Adipocyte (in vitro differentiated cells): ENCODE measurements around the gene CLMN.

ENCODE experiments used
- DNase-seq: peaks from one replicate; pipeline ENCODE4 v3.0.0-alpha.2; 2015; ENCODE audit warnings: low read depth
- H3K27me3 ChIP-seq: replicated peaks from 2 replicates; pipeline ENCODE4 v1.7.0; 2013; ENCODE audit warnings: mild to moderate bottlenecking, low read length, moderate library complexity; ENCODE audit not compliant: control insufficient read depth, insufficient read depth
- H3K36me3 ChIP-seq: 2 replicates; pipeline ENCODE4 v1.7.0; 2013; ENCODE audit warnings: low read length, mild to moderate bottlenecking, moderate library complexity; ENCODE audit not compliant: control insufficient read depth, insufficient read depth, severe bottlenecking
- H3K4me1 ChIP-seq: 2 replicates; pipeline ENCODE4 v1.7.0; 2013; ENCODE audit warnings: mild to moderate bottlenecking, low read length, moderate library complexity; ENCODE audit not compliant: control insufficient read depth, insufficient read depth
- H3K4me3 ChIP-seq: 2 replicates; pipeline ENCODE4 v1.7.0; 2013; ENCODE audit warnings: mild to moderate bottlenecking, low read length, moderate library complexity
- H3K9ac ChIP-seq: 2 replicates; pipeline ENCODE4 v1.7.0; 2013; ENCODE audit warnings: mild to moderate bottlenecking, low read length, moderate library complexity
- H3K9me3 ChIP-seq: 2 replicates; pipeline ENCODE4 v1.7.0; 2013; ENCODE audit warnings: mild to moderate bottlenecking, low read length, moderate library complexity; ENCODE audit not compliant: control insufficient read depth

CLMN gene

GRCh38 chr14:95318399-95319311 is 1.1 kb downstream of the CLMN start:
- Histone ChIP-seq H3K36me3 (no peaks in the 10 kb centered on the region), H3K4me1 (peaks cover 34% of the 10 kb centered on the region), H3K4me3 (peak overlapping the region; percentile 82), H3K27me3 (peaks cover 1% of the 10 kb centered on the region), H3K9ac (peak overlapping the region; percentile 81), H3K9me3 (no peaks in the 10 kb centered on the region)
- no peak for DNase-seq

GRCh38 chr14:95317817-95318343 is 1.8 kb downstream of the CLMN start:
- Histone ChIP-seq H3K4me3 (peak overlapping the region; percentile 82), H3K27me3 (no peaks in the 10 kb centered on the region), H3K9ac (no peak overlapping the region), H3K9me3 (no peaks in the 10 kb centered on the region), H3K36me3 (no peaks in the 10 kb centered on the region), H3K4me1 (peaks cover 39% of the 10 kb centered on the region)
- DNase-seq: no peak

- Histone ChIP-seq H3K27me3 (no peaks in the 10 kb centered on the region), H3K4me1 (peaks cover 37% of the 10 kb centered on the region), H3K36me3 (no peaks in the 10 kb centered on the region), H3K4me3 (no peak overlapping the region), H3K9me3 (no peaks in the 10 kb centered on the region), H3K9ac (no peak overlapping the region)
- no peak for DNase-seq
Measured at GRCh38 chr14:95316821-95317220, 2.9 kb downstream of the CLMN start.

GRCh38 chr14:95315579-95315978 is 4.1 kb downstream of the CLMN start:
- peaks cover 40% of the 10 kb centered on the region for H3K4me1 ChIP-seq
- H3K9me3 ChIP-seq: no peaks in the 10 kb centered on the region
- peak overlapping the region; percentile 50 for H3K9ac ChIP-seq
- no peaks in the 10 kb centered on the region for H3K27me3 ChIP-seq
- no peaks in the 10 kb centered on the region for H3K36me3 ChIP-seq
- DNase-seq: no peak
- no peak overlapping the region for H3K4me3 ChIP-seq

- Histone ChIP-seq H3K36me3 (no peaks in the 10 kb centered on the region), H3K4me1 (peaks cover 40% of the 10 kb centered on the region), H3K4me3 (no peak overlapping the region), H3K9me3 (no peaks in the 10 kb centered on the region), H3K27me3 (no peaks in the 10 kb centered on the region), H3K9ac (peak overlapping the region; percentile 50)
- DNase-seq: no peak
Measured at GRCh38 chr14:95315156-95315555, 4.6 kb downstream of the CLMN start.

GRCh38 chr14:95314609-95315008 is 5.1 kb downstream of the CLMN start:
- Histone ChIP-seq H3K9ac (peak overlapping the region; percentile 77), H3K36me3 (no peaks in the 10 kb centered on the region), H3K27me3 (no peaks in the 10 kb centered on the region), H3K4me3 (no peak overlapping the region), H3K9me3 (no peaks in the 10 kb centered on the region), H3K4me1 (peaks cover 40% of the 10 kb centered on the region)
- DNase-seq: peak; percentile 62

GRCh38 chr14:95313707-95314106 is 6.0 kb downstream of the CLMN start:
- Histone ChIP-seq H3K36me3 (no peaks in the 10 kb centered on the region), H3K27me3 (no peaks in the 10 kb centered on the region), H3K4me3 (peak overlapping the region; percentile 23), H3K9me3 (no peaks in the 10 kb centered on the region), H3K9ac (peak overlapping the region; percentile 77), H3K4me1 (peaks cover 40% of the 10 kb centered on the region)
- DNase-seq: peak; percentile 66

- Histone ChIP-seq H3K36me3 (no peaks in the 10 kb centered on the region), H3K4me3 (no peak overlapping the region), H3K27me3 (no peaks in the 10 kb centered on the region), H3K4me1 (peaks cover 40% of the 10 kb centered on the region), H3K9ac (peak overlapping the region; percentile 73), H3K9me3 (no peaks in the 10 kb centered on the region)
- DNase-seq: no peak
Measured at GRCh38 chr14:95313190-95313589, 6.5 kb downstream of the CLMN start.

- no peaks in the 10 kb centered on the region for H3K27me3 ChIP-seq
- H3K36me3 ChIP-seq: no peaks in the 10 kb centered on the region
- no peak for DNase-seq
- no peaks in the 10 kb centered on the region for H3K9me3 ChIP-seq
- H3K4me3 ChIP-seq: no peak overlapping the region
- peaks cover 45% of the 10 kb centered on the region for H3K4me1 ChIP-seq
- peak overlapping the region; percentile 73 for H3K9ac ChIP-seq
Measured at GRCh38 chr14:95312311-95312710, 7.4 kb downstream of the CLMN start.

GRCh38 chr14:95311752-95312151 is 8.0 kb downstream of the CLMN start:
- DNase-seq: no peak

GRCh38 chr14:95310635-95311380 is 8.9 kb downstream of the CLMN start:
- H3K9me3 ChIP-seq: no peaks in the 10 kb centered on the region
- no peak overlapping the region for H3K4me3 ChIP-seq
- H3K9ac ChIP-seq: no peak overlapping the region
- H3K27me3 ChIP-seq: no peaks in the 10 kb centered on the region
- H3K36me3 ChIP-seq: no peaks in the 10 kb centered on the region
- DNase-seq: no peak
- peaks cover 45% of the 10 kb centered on the region for H3K4me1 ChIP-seq

More at GRCh38 chr14:95311752-95312151, 8.0 kb downstream of the CLMN start:
- no peak overlapping the region for H3K9ac ChIP-seq
- peaks cover 48% of the 10 kb centered on the region for H3K4me1 ChIP-seq
- H3K9me3 ChIP-seq: no peaks in the 10 kb centered on the region
- H3K27me3 ChIP-seq: no peaks in the 10 kb centered on the region
- no peak overlapping the region for H3K4me3 ChIP-seq
- no peaks in the 10 kb centered on the region for H3K36me3 ChIP-seq
